A549 treated with ZK216348 at 1 μM for 4 hours (cell line): ENCODE data around the gene CHADL. TPM values are rescaled to one million over a fixed set of nuclear protein-coding genes. Genes with fewer than 3 reads are reported as not detected.

ENCODE experiments used
- total RNA-seq: library from RNA; stranded (reverse); fragments of 200-300 nt; extraction: Qiagen RNA extraction; gene quantifications from 5 replicates; pipeline ENCODE4 v1.2.3, GENCODE V29; 2022; ENCODE audit warnings: low read depth

Gene CHADL
- total RNA-seq: not detected in 5 replicates

DNA sequence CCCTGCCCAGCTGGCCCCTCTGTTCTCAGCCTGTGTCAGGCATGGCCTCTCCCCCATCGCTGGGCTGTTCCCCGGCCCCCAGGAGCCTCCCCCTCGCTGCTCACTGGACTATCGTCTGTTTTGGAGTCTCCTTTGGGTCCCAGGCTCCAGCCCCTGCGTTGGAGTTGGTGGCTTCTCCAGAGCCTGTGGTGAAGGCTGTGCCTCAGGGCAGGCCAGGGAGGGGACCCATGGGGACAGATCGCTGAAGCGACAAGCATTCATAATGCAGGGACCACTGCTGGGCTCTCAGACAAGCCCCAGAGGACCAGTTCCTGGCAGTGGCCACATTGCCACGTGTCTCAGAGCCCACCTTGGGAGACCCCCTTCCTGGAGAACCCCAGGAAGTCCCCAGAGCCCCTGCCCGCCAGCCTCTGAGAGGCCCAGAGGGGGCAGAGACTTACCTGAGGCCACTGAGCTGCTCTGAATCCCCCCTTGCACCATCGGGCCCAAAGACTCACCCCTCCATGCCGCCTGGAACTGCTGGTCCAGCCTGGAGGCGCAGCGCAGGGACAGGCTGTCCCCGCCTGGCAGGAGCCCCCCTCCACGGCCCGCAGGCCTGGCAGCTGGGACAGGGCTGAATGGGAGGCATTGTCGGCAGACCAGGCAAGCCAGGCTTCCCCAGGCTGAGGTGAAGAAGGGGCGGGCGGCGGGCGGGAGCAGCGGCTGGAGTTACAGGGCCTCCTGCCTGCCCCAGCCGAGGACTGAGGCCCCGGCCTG, at the start of gene CHADL:
Gene CHADL, minus strand, starts transcription at position 555 of the 756 bp plus-strand sequence. Its CDS starts 50 bp downstream, at position 505.

GRCh38 chr22:41285820-41286638, 45.3 kb upstream of the CHADL start, which contains the start of gene RANGAP1:
TSS of gene RANGAP1 (minus strand) at chr22:41286187. CDS start at chr22:41281044, 5,143 bp downstream.

DNA sequence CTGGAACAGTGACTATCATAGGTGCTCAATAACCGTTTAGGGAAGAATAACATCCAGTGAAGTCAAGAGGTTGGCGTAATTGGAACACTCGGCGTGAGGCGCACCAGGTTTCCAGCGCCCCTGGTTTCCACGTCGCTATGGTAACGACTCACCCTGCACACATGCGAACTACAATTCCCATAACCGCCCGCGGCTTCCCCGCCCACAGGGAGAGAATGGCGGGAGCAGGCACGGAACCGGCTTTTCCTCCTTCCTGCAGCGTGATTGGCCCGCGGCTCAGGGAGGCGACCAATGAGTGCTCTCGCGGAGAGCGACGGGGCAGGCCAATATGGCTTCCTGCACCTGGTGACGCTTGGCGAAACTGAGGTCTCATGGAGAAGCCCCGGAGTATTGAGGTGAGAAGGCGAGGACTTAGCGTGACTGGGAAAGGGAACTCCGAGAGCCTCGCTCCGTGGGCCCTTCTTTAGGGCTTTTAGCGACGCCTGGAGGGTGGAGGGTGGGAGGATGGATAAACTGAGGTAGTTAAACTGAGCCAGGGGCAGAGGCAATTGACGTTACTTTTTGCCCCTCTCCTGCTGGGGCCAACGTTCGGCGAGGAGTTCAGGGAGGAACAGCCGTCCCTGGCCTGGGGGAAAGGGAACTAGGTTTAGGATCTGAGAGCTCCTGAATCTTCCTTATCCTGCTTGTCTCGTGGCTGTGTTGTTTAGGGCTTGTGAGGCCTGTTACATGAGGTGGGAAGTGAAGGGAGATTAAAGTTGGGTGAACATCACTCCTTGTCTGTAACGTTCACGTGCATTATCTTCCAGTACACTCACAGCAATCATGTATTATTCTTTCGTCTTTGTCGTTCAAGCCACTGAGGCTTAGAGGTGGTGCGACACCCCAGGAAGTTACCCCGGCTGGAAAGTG, 35.5 kb downstream of the CHADL start, which contains the start of gene L3MBTL2:
Gene L3MBTL2, plus strand, starts transcription at position 321 of the 909 bp plus-strand sequence. Its CDS starts 51 bp downstream, at position 372.

Other genes starting within 250 kb of the CHADL start
- gene EP300, start 148.3 kb downstream of the CHADL start, total RNA-seq: 16.2 to 22.7 TPM (median 20.1 TPM) in 5 replicates
- 16.7 to 20.1 TPM (median 18.5 TPM) in 5 replicates for gene L3MBTL2, start 35.6 kb downstream of the CHADL start, total RNA-seq
- gene RANGAP1, start 45.3 kb upstream of the CHADL start, total RNA-seq: 57.6 to 97.5 TPM (median 96.4 TPM) in 5 replicates
- gene ZC3H7B, start 60.6 kb upstream of the CHADL start, total RNA-seq: 15.7 to 26.9 TPM (median 25.0 TPM) in 5 replicates
- gene TEF, start 141.0 kb upstream of the CHADL start, total RNA-seq: 0.76 to 1.2 TPM (median 0.79 TPM) in 5 replicates
- gene TOB2, start 205.9 kb upstream of the CHADL start, total RNA-seq: 17.6 to 27.5 TPM (median 21.6 TPM) in 5 replicates
- gene PHF5A, start 227.8 kb upstream of the CHADL start, total RNA-seq: 58.9 to 80.9 TPM (median 66.8 TPM) in 5 replicates
- 40.4 to 49.7 TPM (median 48.1 TPM) in 5 replicates for gene ACO2, start 228.2 kb upstream of the CHADL start, total RNA-seq